ENCODE measurements around the gene APC2.
"Not testable (repeated sequence)": the region's sequence is repeated elsewhere in the genome, so short reads cannot be mapped to it uniquely, and the experiment has no call there.

Gene APC2

GRCh38 chr19:1430246-1430645 lies 19.7 kb upstream of the APC2 start:
- no peak for DNase-seq (ENCODE audit: low read depth in 3 of 3)

- no peak for DNase-seq (ENCODE audit: low read depth in 3 of 3)
Observed at GRCh38 chr19:1431759-1432506, 18.0 kb upstream of the APC2 start.

- no peak for DNase-seq (ENCODE audit: low read depth in 3 of 3)
Observed at GRCh38 chr19:1432507-1432887, 17.4 kb upstream of the APC2 start.

- DNase-seq (ENCODE audit: low read depth in 3 of 3), result no peak
Observed at GRCh38 chr19:1433119-1434039, 16.5 kb upstream of the APC2 start.

GRCh38 chr19:1434040-1434366 lies 15.9 kb upstream of the APC2 start:
- no peak for DNase-seq (ENCODE audit: low read depth in 3 of 3)

- DNase-seq (ENCODE audit: low read depth in 3 of 3), result no peak
Observed at GRCh38 chr19:1434577-1435060, 15.3 kb upstream of the APC2 start.

GRCh38 chr19:1435378-1435989 lies 14.4 kb upstream of the APC2 start:
- no peak for DNase-seq (ENCODE audit: low read depth in 3 of 3)

GRCh38 chr19:1437609-1438008 lies 12.3 kb upstream of the APC2 start:
- DNase-seq (ENCODE audit: low read depth in 3 of 3), result no peak

- DNase-seq (ENCODE audit: low read depth in 3 of 3), result peak; percentile 90 to 94 (median 93)
Observed at GRCh38 chr19:1438035-1438932, 11.6 kb upstream of the APC2 start, which contains the start of gene RPS15. TSS of gene RPS15 (plus strand) at chr19:1438396. CDS start at chr19:1438426, 30 bp downstream.

GRCh38 chr19:1438933-1439354 lies 11.0 kb upstream of the APC2 start:
- peak in 1 of 3 experiments; percentile 27 for DNase-seq (ENCODE audit: low read depth in 3 of 3)

- DNase-seq (ENCODE audit: low read depth in 3 of 3), result not testable (repeated sequence)
Observed at GRCh38 chr19:1439525-1440417, 10.2 kb upstream of the APC2 start.

- no peak for DNase-seq (ENCODE audit: low read depth in 3 of 3)
Observed at GRCh38 chr19:1440418-1440801, 9.5 kb upstream of the APC2 start.

GRCh38 chr19:1441022-1441426 lies 8.9 kb upstream of the APC2 start:
- no peak for DNase-seq (ENCODE audit: low read depth in 3 of 3)

- DNase-seq (ENCODE audit: low read depth in 3 of 3), result no peak
Observed at GRCh38 chr19:1441677-1442438, 8.1 kb upstream of the APC2 start.

- DNase-seq (ENCODE audit: low read depth in 3 of 3), result peak; percentile 58 to 70 (median 62)
Observed at GRCh38 chr19:1445185-1445931, 4.6 kb upstream of the APC2 start.

- DNase-seq (ENCODE audit: low read depth in 3 of 3), result no peak
Observed at GRCh38 chr19:1445932-1446712, 3.8 kb upstream of the APC2 start.

- no peak for DNase-seq (ENCODE audit: low read depth in 3 of 3)
Observed at GRCh38 chr19:1446713-1447481, 3.0 kb upstream of the APC2 start.
